HUES64 (cell line): Measurements from ENCODE around the gene AQR.
"Not testable (repeated sequence)": the region's sequence is repeated elsewhere in the genome, so short reads cannot be mapped to it uniquely, and the experiment has no call there.

Source experiments
- H3K27ac ChIP-seq: 2 replicates; pipeline ENCODE4 v1.7.0; 2013; ENCODE audit warnings: low read depth, low read length, inconsistent platforms
- H3K27me3 ChIP-seq: 2 replicates; pipeline ENCODE4 v1.6.1; 2013; ENCODE audit warnings: mild to moderate bottlenecking, low read length; ENCODE audit not compliant: insufficient read depth
- H3K36me3 ChIP-seq: 2 replicates; pipeline ENCODE4 v1.6.1; 2013; ENCODE audit warnings: mild to moderate bottlenecking, low read length; ENCODE audit not compliant: insufficient read depth
- H3K4me1 ChIP-seq: 2 replicates; pipeline ENCODE4 v1.6.1; 2013; ENCODE audit warnings: mild to moderate bottlenecking, low read length, moderate library complexity; ENCODE audit not compliant: insufficient read depth
- H3K4me3 ChIP-seq: 2 replicates; pipeline ENCODE4 v1.5.1; 2013; ENCODE audit warnings: mild to moderate bottlenecking, low read length, moderate library complexity
- H3K9ac ChIP-seq: 2 replicates; pipeline ENCODE4 v1.6.1; 2013; ENCODE audit warnings: mild to moderate bottlenecking, low read depth, low read length
- H3K9me3 ChIP-seq: 2 replicates; pipeline ENCODE4 v1.6.1; 2013; ENCODE audit warnings: low read depth, low read length; ENCODE audit not compliant: insufficient read depth
- WGBS: fragments of 150-250, 120-280 bp; methylation state at CpG from one replicate; pipeline ENCODE4 v1.1.7; 2013; ENCODE audit warnings: missing lambda C conversion rate; 5-methylcytosine and 5-hydroxymethylcytosine counted together

Gene AQR

DNA sequence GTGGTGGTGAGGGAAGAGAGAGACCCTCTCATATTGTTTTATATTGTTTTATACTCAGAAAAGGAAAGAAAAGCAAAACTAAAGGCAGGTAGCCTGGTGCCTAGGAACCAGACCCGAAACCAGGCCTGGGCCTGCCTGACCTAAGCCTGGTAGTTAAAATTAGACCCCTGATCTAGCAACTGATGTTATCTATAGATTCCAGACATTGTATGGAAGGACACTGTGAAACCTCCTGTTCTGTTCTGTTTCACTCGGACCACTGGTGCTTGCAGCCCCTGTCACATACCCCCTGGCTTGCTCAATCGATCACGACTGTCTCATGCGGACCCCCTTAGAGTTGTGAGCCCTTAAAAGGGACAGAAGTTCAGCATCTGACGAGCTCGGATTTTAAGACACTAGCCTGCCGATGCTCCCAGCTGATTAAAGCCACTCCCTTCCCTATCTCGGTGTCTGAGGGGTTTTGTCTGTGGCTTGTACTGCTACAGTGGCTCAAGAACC lies 156.6 kb downstream of the AQR start:
- not testable (repeated sequence) for H3K27ac ChIP-seq, H3K4me1 ChIP-seq, H3K4me3 ChIP-seq, H3K27me3 ChIP-seq, H3K36me3 ChIP-seq, H3K9ac ChIP-seq, H3K9me3 ChIP-seq
- WGBS, result 85% methylated on average over 9 of the region's 9 CpGs

DNA sequence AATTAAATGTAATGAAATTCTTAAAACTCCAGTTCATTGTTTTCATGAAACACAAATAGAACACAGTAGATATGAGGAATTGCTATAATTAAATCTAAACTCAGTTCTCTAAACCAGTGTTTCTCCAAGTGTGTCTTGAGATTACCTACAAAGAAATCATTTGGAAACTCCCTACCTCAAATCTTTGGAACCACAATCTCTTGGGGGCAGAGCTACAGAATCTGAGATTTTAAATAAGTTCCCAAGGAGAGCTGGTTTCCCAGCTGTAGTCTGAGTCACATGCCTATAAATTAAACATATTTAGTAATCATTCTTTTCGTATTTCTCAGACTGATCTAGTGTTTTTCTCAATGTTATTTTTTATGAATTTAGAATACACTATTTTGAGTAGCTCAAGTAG lies 157.2 kb downstream of the AQR start:
- no CpG with 5 or more reads among the region's 1 CpG for WGBS

DNA sequence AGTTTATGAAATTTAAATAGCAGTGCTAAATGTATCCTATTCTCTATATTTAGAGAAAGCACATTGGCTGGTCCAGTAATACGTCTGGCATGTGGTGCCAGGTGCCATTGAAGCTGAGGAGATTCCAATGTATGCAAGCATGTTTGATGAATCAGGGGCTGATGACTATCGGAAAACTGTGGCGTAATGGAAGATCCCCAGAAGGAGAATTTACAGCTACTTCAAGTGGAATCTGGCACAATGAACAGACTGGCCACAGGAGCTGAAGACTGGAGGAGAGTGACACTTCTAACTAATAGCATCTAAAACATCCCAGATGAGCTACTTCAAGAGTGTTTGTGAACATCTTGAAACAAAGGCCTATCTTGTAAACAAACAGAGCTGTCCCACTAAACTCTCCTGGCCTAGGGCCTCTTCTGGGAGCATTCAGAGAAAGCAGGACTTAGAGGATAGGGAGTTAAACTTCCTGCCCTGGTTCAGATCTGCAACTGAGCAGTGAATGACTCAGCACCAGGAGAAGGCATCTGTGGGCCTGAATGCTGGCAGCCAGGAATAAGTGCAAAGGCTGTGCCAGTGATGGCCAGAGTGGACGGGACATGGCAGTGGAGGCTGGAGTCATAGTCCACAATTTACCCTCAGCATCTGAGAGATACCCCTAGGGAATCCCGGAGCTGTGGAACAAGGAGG lies 159.0 kb downstream of the AQR start:
- H3K27ac ChIP-seq, result no peak overlapping the region
- no peaks in the 10 kb centered on the region for H3K36me3 ChIP-seq
- H3K4me1 ChIP-seq, result no peaks in the 10 kb centered on the region
- 0 out of 2 replicates have a peak, but pooled peaks cover 7% of the 10 kb centered on the region for H3K9me3 ChIP-seq
- no peak overlapping the region for H3K4me3 ChIP-seq
- no peak overlapping the region for H3K9ac ChIP-seq
- H3K27me3 ChIP-seq, result no peaks in the 10 kb centered on the region
- 88% methylated on average over 5 of the region's 5 CpGs for WGBS

More for the DNA sequence above, 157.2 kb downstream of the AQR start:
- no peaks in the 10 kb centered on the region for H3K36me3 ChIP-seq
- 0 out of 2 replicates have a peak, but pooled peaks cover 7% of the 10 kb centered on the region for H3K9me3 ChIP-seq
- H3K27ac ChIP-seq, result no peak overlapping the region
- H3K27me3 ChIP-seq, result no peaks in the 10 kb centered on the region
- H3K4me1 ChIP-seq, result no peaks in the 10 kb centered on the region
- H3K9ac ChIP-seq, result no peak overlapping the region
- H3K4me3 ChIP-seq, result no peak overlapping the region

DNA sequence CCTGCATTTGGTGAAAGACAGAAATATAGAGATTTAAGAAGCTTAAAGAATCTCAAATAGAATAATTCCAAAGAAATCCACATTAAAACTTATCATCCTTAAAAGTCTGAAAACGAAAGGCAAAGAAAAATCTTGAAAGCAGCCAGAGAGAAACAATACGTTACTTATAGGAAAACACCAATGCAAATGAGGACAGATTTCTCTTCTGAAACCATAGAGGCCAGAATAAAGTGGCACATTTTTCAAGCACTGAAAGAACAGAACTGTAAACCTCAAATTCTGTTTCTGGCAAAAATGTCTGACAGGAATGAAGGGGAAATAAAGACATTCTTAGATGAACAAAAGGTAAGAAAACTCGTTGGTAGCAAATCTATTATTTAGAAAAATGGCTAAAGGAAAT lies 160.4 kb downstream of the AQR start:
- Histone ChIP-seq H3K9ac (no peak overlapping the region), H3K27me3 (no peaks in the 10 kb centered on the region), H3K4me1 (no peaks in the 10 kb centered on the region), H3K36me3 (no peaks in the 10 kb centered on the region), H3K27ac (no peak overlapping the region), H3K4me3 (no peak overlapping the region), H3K9me3 (0 out of 2 replicates have a peak, but pooled peaks cover 7% of the 10 kb centered on the region)
- 95% methylated on average over 3 of the region's 3 CpGs for WGBS

DNA sequence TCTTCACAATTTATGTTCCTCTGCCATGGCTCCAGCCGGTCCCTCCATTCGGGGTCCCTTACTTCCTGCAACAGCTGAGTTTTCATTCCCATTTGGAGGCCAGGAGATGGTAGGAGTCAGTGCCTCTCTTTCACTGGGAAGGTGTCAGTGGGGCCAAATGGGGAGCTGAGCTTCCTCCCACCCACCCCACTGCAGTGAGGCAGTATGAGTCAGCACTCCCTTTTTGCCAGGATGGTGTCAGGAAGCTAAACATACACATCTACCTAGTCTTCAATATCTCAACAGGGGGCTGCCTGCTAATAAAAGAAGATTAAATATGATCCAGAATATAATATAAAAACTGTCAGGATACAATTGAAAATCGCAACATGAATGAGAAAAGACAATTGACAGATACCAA lies 161.5 kb downstream of the AQR start:
- Histone ChIP-seq H3K9ac (no peak overlapping the region), H3K4me3 (no peak overlapping the region), H3K27me3 (no peaks in the 10 kb centered on the region), H3K9me3 (0 out of 2 replicates have a peak, but pooled peaks cover 7% of the 10 kb centered on the region), H3K4me1 (no peaks in the 10 kb centered on the region), H3K36me3 (no peaks in the 10 kb centered on the region), H3K27ac (no peak overlapping the region)
- 100% methylated on average over 2 of the region's 3 CpGs for WGBS

DNA sequence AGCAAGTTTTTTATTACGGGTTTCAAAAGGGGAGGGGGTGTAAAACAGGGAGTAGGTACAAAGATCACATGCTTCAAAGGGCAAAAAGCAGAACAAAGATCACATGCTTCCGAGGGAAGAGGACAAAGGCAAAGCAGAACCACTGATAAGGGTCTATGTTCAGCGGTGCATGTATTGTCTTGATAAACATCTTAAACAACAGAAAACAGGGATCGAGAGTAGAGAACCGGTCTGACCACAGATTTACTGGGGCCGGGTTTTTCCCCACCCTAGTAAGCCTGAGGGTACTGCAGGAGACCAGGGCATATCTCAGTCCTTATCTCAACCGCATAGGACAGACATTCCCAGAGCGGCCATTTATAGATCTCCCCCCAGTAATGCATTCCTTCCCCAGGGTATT lies 162.3 kb downstream of the AQR start:
- H3K4me3 ChIP-seq, H3K36me3 ChIP-seq, H3K27ac ChIP-seq, H3K27me3 ChIP-seq, H3K4me1 ChIP-seq, H3K9ac ChIP-seq, H3K9me3 ChIP-seq: not testable (repeated sequence)
- 97% methylated on average over 8 of the region's 8 CpGs for WGBS

DNA sequence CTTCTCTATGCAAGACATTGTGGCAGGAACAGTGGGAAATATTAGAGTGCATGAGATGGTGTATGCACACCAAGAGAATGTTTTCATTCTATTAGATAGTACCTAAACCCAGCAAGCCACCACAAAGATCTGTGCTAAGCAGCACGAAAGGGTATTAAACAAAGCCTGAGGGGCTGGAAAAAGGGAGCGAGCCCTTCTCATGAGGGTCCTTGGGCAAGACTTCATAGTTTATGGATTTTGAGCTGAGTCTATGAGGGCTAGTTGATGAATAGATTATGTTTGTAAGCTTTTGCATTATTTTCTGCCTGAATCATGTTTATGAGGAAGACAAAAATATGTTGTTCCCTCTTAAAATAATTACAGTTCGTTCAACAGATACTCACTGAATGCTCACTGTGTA lies 164.8 kb downstream of the AQR start:
- Histone ChIP-seq H3K4me1 (no peaks in the 10 kb centered on the region), H3K27me3 (no peaks in the 10 kb centered on the region), H3K36me3 (no peaks in the 10 kb centered on the region), H3K9ac (no peak overlapping the region), H3K4me3 (no peak overlapping the region), H3K9me3 (0 out of 2 replicates have a peak, but pooled peaks cover 7% of the 10 kb centered on the region), H3K27ac (no peak overlapping the region)
- 93% methylated on average over 3 of the region's 3 CpGs for WGBS

DNA sequence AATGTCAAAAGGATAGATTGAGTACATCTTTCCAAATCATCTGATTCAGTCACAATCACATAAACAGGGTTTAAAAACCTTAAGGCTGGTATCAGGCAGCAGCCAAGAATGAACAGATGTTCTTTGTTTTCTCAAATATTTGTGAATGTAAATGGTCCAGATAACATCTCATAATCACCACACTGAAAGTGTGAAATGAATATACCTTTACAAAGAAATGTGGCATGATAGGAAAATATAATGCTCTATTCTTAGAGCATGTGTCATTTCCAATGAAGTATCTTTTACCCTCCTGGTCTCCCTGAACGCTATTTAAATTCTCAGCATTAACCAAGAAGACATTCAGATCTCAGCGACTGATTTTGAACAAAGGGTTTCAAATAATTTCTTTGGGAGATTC lies 165.4 kb downstream of the AQR start:
- Histone ChIP-seq H3K4me3 (no peak overlapping the region), H3K9ac (no peak overlapping the region)
- 91% methylated on average over 2 of the region's 2 CpGs for WGBS

DNA sequence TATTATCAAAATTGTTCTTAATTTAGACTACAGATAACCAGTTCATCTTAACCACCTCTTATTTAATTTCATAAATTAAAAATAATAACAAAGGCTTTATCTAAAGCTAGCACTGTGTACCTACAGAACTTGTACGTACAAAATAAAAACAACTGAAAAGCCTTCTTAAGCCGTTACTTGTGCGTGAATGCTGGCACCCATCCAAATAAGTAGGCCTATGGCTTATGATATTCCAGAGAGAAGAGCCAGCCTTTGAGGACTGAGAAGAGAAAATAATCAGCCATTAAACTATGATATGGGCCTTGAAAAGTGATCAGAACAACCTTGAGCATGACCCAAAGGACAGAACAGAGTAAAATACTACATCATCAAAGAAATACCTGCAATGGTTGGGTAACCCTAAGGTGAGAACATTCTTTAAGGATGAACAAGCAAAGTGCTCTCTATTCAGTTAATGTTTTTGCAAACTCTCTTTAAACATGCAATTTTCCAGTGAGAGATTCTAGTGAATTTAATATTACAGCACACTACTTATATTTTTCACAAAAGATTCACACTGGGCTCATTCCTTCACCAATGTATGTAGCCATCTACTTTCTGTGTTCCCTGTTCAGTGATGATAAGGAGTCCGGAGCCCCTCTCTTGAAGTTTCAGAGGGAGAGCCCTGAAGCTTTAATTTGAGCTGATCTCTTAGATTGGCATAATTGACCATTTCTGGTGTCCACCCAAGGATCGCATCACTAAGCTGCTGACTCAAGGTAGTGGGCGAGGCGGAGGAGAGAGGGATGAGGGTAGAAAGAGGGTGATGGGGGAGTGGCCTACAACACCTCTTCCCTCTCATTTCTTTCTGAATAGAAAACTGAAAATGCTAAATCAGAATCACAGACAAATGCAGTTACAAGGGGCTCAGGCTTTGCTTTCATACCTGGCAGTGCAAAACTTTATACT lies 166.5 kb downstream of the AQR start:
- H3K27me3 ChIP-seq, result no peaks in the 10 kb centered on the region
- 96% methylated on average over 7 of the region's 7 CpGs for WGBS
- peaks cover 9% of the 10 kb centered on the region for H3K4me1 ChIP-seq
- no peak overlapping the region for H3K9ac ChIP-seq
- H3K36me3 ChIP-seq, result no peaks in the 10 kb centered on the region
- no peak overlapping the region for H3K27ac ChIP-seq
- 0 out of 2 replicates have a peak, but pooled peaks cover 2% of the 10 kb centered on the region for H3K9me3 ChIP-seq
- H3K4me3 ChIP-seq, result no peak overlapping the region

More for the DNA sequence above, 165.4 kb downstream of the AQR start:
- H3K27ac ChIP-seq, result no peak overlapping the region
- H3K36me3 ChIP-seq, result no peaks in the 10 kb centered on the region
- H3K4me1 ChIP-seq, result peaks cover 6% of the 10 kb centered on the region
- H3K27me3 ChIP-seq, result no peaks in the 10 kb centered on the region
- 0 out of 2 replicates have a peak, but pooled peaks cover 7% of the 10 kb centered on the region for H3K9me3 ChIP-seq

DNA sequence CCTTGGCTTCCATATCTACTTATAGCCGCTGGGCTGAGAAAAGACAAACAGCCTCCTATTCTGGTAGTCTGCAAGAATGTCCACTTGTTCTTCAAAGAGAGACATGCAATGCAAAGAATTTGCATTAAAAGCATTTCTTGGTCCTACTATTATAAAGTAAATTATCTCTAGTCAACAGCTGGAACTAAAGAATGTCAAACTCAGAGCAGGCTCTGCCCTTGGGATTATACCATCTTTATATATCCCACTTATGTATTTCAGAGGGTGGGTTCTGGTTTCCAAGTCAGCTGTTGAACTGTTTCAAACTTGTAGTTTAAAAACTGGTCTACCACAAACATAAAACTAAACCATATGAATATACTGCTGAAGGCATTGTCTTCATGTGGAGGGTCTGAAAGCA lies 167.2 kb downstream of the AQR start:
- peaks cover 9% of the 10 kb centered on the region for H3K4me1 ChIP-seq
- peaks cover 5% of the 10 kb centered on the region; the same call in 1 of the 2 replicates for H3K27me3 ChIP-seq
- H3K4me3 ChIP-seq, result no peak overlapping the region
- H3K36me3 ChIP-seq, result no peaks in the 10 kb centered on the region
- no peak overlapping the region for H3K27ac ChIP-seq
- H3K9me3 ChIP-seq, result no peaks in the 10 kb centered on the region
- no peak overlapping the region for H3K9ac ChIP-seq
- WGBS, result 100% methylated on average over 1 of the region's 1 CpG
